Memory B cell (primary cell): ENCODE data around the gene ZNF805.
A peak's percentile ranks its signal among the peaks of the same experiment; 100 is the strongest.
"Not testable (repeated sequence)": the region's sequence is repeated elsewhere in the genome, so short reads cannot be mapped to it uniquely, and the experiment has no call there.

ENCODE experiments used
- ATAC-seq: fragments of 150-1000 bp; cut with Tn5 transposase; 2 replicates; pipeline ENCODE4 v1.10.0; 2021; ENCODE audit warnings: low read depth, mild to moderate bottlenecking, moderate library complexity
- DNase-seq, 2 donors: peaks; one replicate each; pipeline ENCODE4 v3.0.0; 2022; ENCODE audit warnings: low spot score in 2 of 2
- H3K27ac Mint-ChIP-seq: one replicate; pipeline ENCODE4 v1.8.0; 2022; ENCODE audit warnings: mild to moderate bottlenecking, moderate library complexity, mixed read lengths
- H3K27me3 Mint-ChIP-seq: one replicate; pipeline ENCODE4 v1.8.0; 2022; ENCODE audit warnings: mixed read lengths
- H3K36me3 Mint-ChIP-seq: one replicate; pipeline ENCODE4 v1.8.0; 2022; ENCODE audit warnings: mild to moderate bottlenecking, mixed read lengths
- H3K4me1 Mint-ChIP-seq: one replicate; pipeline ENCODE4 v1.8.0; 2022; ENCODE audit warnings: mixed read lengths
- H3K4me3 Mint-ChIP-seq: one replicate; pipeline ENCODE4 v1.8.0; 2022; ENCODE audit warnings: mild to moderate bottlenecking, moderate library complexity, mixed read lengths
- H3K9me3 Mint-ChIP-seq: one replicate; pipeline ENCODE4 v1.8.0; 2022; ENCODE audit warnings: mixed read lengths

ZNF805 gene

GRCh38 chr19:57240311-57241090, at the start of gene ZNF805:
TSS of gene ZNF805 (plus strand) at chr19:57240632. CDS start at chr19:57240892, 260 bp downstream.
- no peaks in the 10 kb centered on the region for H3K27me3 Mint-ChIP-seq
- H3K36me3 Mint-ChIP-seq, result peaks cover 10% of the 10 kb centered on the region

DNA sequence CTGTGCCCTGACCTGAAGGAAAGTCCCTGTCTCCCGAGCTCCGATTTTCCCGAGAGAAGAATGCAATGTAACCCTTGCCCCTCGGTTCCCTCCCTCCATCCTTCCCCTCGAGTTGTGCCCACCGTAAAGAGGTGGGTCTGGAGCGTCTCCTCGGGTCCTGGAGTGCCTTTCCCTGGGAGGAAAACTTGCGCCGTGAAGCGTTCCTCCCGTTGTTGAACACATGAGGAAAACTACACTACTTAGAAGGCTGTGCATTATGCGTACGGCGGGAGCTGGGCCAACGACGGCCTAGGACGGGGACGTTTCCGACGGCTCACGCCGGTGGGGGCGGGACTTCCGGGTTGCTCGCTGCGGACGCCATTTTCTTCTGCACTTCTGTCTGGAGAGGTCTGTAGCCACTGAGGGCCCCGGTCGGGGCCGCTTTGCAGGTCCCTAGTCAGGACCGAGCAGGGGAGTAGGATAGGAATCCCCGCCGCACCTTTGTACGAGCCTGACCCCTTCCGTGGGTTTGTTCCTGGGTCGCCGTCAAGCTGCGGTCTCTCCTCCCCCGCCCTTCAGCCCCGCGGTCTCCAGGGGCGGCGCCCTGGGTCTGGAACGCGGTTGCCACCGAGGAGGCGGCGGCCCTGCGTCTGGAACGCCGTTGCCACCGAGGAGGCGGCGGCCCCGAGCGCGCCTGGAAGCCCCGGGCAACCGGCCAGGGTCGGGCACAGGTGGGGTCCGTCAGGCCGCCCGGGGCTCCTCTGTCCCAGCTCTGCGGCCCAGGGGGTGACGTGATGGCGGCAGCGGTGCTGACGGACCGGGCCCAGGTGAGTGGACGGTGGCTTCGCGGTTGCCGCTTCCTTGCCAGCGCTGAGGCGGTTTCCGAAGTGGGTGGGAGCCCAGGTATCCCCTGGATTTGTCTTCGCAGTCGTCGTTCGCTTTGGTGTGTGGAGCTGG, 49.0 kb upstream of the ZNF805 start, which contains the start of gene ZNF264:
TSS of gene ZNF264 (plus strand) at position 360 of the 936 bp plus-strand sequence. CDS start at position 774, 414 bp downstream.
- H3K36me3 Mint-ChIP-seq, result peaks cover 42% of the 10 kb centered on the region
- H3K27me3 Mint-ChIP-seq, result peaks cover 7% of the 10 kb centered on the region
- ATAC-seq (peak; percentile 98), DNase-seq (peak; percentile 83 to 86)
- peaks cover 14% of the 10 kb centered on the region for H3K9me3 Mint-ChIP-seq
- peak within 1 kb of the TSS; percentile 95 for H3K4me3 Mint-ChIP-seq
- peaks cover 25% of the 10 kb centered on the region for H3K4me1 Mint-ChIP-seq
- H3K27ac Mint-ChIP-seq, result peak within 1 kb of the TSS; percentile 93

More at GRCh38 chr19:57240311-57241090, at the start of gene ZNF805:
- H3K27ac Mint-ChIP-seq, result peak within 1 kb of the TSS; percentile 91
- peaks cover 21% of the 10 kb centered on the region for H3K4me1 Mint-ChIP-seq
- H3K4me3 Mint-ChIP-seq, result peak within 1 kb of the TSS; percentile 80
- peak; percentile 91 to 92 for DNase-seq
- H3K9me3 Mint-ChIP-seq, result no peaks in the 10 kb centered on the region
- peak; percentile 93 for ATAC-seq

GRCh38 chr19:57192077-57192420, 48.4 kb upstream of the ZNF805 start:
- H3K4me3 Mint-ChIP-seq, result peak overlapping the region; percentile 95
- peaks cover 48% of the 10 kb centered on the region for H3K36me3 Mint-ChIP-seq
- ATAC-seq, result no peak
- peaks cover 29% of the 10 kb centered on the region for H3K4me1 Mint-ChIP-seq
- DNase-seq, result no peak
- H3K9me3 Mint-ChIP-seq, result peaks cover 14% of the 10 kb centered on the region
- H3K27me3 Mint-ChIP-seq, result peaks cover 7% of the 10 kb centered on the region
- peak overlapping the region; percentile 93 for H3K27ac Mint-ChIP-seq

DNA sequence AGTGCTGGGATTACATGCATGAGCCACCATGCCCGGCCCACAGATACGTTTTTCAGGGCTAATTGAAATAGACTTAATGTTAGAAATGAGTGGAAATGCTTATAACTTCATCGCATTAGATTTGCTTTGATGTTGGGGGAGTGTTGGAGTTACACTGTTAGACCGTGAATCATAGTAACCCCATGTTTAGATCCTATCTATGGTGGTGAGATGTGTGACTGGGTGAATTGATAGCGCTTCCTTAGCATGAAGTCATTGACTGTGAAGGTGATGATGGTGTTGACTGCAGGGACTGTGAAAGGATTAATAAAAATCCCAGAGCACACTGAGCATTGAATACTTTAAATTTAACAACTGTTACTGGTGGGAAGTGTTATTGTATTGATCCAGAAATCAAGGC, 47.4 kb upstream of the ZNF805 start:
- H3K9me3 Mint-ChIP-seq, result peaks cover 10% of the 10 kb centered on the region
- DNase-seq, result no peak
- H3K36me3 Mint-ChIP-seq, result peaks cover 50% of the 10 kb centered on the region
- peaks cover 29% of the 10 kb centered on the region for H3K4me1 Mint-ChIP-seq
- H3K27me3 Mint-ChIP-seq, result peaks cover 3% of the 10 kb centered on the region
- no peak overlapping the region for H3K27ac Mint-ChIP-seq
- no peak for ATAC-seq
- H3K4me3 Mint-ChIP-seq, result peak overlapping the region; percentile 95

DNA sequence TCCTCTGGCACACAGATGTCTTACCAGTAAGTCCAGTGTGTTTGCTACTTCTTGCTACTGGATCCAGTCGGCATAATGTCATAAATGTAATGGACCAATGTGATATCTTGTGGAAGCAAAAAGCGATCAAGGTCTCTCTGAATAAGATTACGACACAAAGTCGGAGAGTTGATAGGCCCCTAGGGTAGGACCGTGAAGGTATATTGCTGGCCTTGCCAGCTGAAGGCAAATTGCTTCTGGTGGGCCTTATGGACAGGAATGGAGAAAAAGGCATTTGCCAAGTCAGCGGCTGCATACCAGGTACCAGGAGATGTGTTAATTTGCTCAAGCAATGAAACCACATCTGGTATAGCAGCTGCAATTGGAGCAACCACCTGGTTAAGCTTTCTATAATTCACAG, 42.6 kb upstream of the ZNF805 start:
- not testable (repeated sequence) for H3K27me3 Mint-ChIP-seq, H3K27ac Mint-ChIP-seq, ATAC-seq, H3K4me3 Mint-ChIP-seq, H3K9me3 Mint-ChIP-seq, DNase-seq
- Mint-ChIP-seq H3K4me1 (peaks cover 23% of the 10 kb centered on the region), H3K36me3 (peaks cover 54% of the 10 kb centered on the region)

GRCh38 chr19:57202160-57202559, 38.3 kb upstream of the ZNF805 start:
- peaks cover 46% of the 10 kb centered on the region for H3K36me3 Mint-ChIP-seq
- no peak for DNase-seq
- ATAC-seq, result no peak
- H3K27me3 Mint-ChIP-seq, result no peaks in the 10 kb centered on the region
- peaks cover 2% of the 10 kb centered on the region for H3K9me3 Mint-ChIP-seq
- no peak overlapping the region for H3K27ac Mint-ChIP-seq
- H3K4me1 Mint-ChIP-seq, result peaks cover 12% of the 10 kb centered on the region
- no peak overlapping the region for H3K4me3 Mint-ChIP-seq

- H3K9me3 Mint-ChIP-seq, result peaks cover 9% of the 10 kb centered on the region
Observed at GRCh38 chr19:57210381-57210780, 30.1 kb upstream of the ZNF805 start.

DNA sequence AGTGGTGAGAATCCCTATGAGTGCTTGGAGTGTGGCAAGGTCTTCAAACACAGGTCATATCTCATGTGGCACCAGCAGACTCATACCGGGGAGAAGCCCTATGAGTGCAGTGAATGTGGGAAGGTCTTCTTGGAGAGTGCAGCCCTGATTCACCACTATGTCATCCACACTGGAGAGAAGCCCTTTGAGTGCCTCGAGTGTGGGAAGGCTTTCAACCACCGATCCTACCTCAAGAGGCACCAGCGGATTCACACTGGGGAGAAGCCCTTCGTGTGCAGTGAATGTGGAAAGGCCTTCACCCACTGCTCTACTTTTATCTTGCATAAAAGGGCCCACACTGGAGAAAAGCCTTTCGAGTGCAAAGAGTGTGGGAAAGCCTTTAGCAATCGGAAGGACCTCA, 28.3 kb upstream of the ZNF805 start:
- peaks cover 5% of the 10 kb centered on the region for H3K4me1 Mint-ChIP-seq
- no peak overlapping the region for H3K27ac Mint-ChIP-seq
- DNase-seq (no peak), ATAC-seq (no peak)
- H3K4me3 Mint-ChIP-seq, result no peak overlapping the region
- H3K27me3 Mint-ChIP-seq, result no peaks in the 10 kb centered on the region
- H3K9me3 Mint-ChIP-seq, result peaks cover 10% of the 10 kb centered on the region
- peaks cover 49% of the 10 kb centered on the region for H3K36me3 Mint-ChIP-seq

More at GRCh38 chr19:57210381-57210780, 30.1 kb upstream of the ZNF805 start:
- ATAC-seq (no peak), DNase-seq (no peak)
- H3K27me3 Mint-ChIP-seq, result no peaks in the 10 kb centered on the region
- H3K27ac Mint-ChIP-seq, result no peak overlapping the region
- no peak overlapping the region for H3K4me3 Mint-ChIP-seq
- H3K4me1 Mint-ChIP-seq, result peaks cover 5% of the 10 kb centered on the region
- H3K36me3 Mint-ChIP-seq, result peaks cover 54% of the 10 kb centered on the region

DNA sequence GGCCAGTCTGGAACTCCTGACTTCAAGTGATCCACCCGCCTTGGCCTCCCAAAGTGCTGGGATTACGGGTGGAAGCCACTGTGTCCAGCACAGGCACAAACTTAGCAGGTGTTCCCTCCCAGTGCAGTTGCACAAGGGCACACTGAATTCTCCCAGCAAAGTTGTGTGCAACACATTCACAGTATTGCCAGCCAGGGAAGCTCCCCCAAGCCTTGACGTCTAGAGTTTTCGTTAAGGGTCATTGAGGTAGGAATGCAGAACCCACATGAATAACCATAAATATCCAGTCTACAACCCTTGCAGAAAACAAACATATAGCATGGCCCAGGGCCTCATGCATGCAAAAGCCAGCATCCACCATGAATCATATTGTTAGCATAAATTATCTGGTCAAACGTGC, 12.9 kb upstream of the ZNF805 start:
- DNase-seq, result no peak
- peaks cover 2% of the 10 kb centered on the region for H3K36me3 Mint-ChIP-seq
- no peak overlapping the region for H3K27ac Mint-ChIP-seq
- peaks cover 3% of the 10 kb centered on the region for H3K4me1 Mint-ChIP-seq
- H3K27me3 Mint-ChIP-seq, result no peaks in the 10 kb centered on the region
- H3K9me3 Mint-ChIP-seq, result no peaks in the 10 kb centered on the region
- no peak overlapping the region for H3K4me3 Mint-ChIP-seq
- ATAC-seq, result no peak

GRCh38 chr19:57231686-57232085, 8.7 kb upstream of the ZNF805 start:
- H3K27me3 Mint-ChIP-seq, result no peaks in the 10 kb centered on the region

GRCh38 chr19:57233207-57233606, 7.2 kb upstream of the ZNF805 start:
- Mint-ChIP-seq H3K27ac (no peak overlapping the region), H3K4me3 (no peak overlapping the region), H3K9me3 (no peaks in the 10 kb centered on the region), H3K27me3 (no peaks in the 10 kb centered on the region), H3K4me1 (peaks cover 9% of the 10 kb centered on the region), H3K36me3 (peaks cover 2% of the 10 kb centered on the region)
- ATAC-seq (no peak), DNase-seq (no peak)

More at GRCh38 chr19:57231686-57232085, 8.7 kb upstream of the ZNF805 start:
- no peak overlapping the region for H3K4me3 Mint-ChIP-seq
- H3K36me3 Mint-ChIP-seq, result peaks cover 2% of the 10 kb centered on the region
- no peak for DNase-seq
- H3K4me1 Mint-ChIP-seq, result peaks cover 9% of the 10 kb centered on the region
- no peak overlapping the region for H3K27ac Mint-ChIP-seq
- H3K9me3 Mint-ChIP-seq, result no peaks in the 10 kb centered on the region
- no peak for ATAC-seq

DNA sequence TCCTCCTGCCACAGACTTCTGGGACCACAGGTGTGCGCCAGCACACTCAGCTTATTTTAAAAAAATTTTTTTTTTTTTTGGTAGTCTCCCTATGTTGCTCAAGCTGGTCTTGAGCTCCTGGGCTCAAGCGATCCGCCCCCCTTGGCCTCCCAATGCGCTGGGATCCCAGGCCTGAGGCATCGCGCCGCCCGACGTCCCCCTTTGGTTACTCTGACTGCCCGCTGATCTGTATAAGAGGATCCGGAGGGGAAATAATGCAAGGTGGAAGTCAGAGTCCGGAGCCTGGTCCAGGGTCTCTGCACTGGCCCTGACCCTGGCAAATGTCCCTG, 486 bp upstream of the ZNF805 start:
- Mint-ChIP-seq H3K36me3 (peaks cover 6% of the 10 kb centered on the region), H3K27ac (peak overlapping the region; percentile 91), H3K9me3 (no peaks in the 10 kb centered on the region), H3K4me1 (peaks cover 18% of the 10 kb centered on the region), H3K4me3 (peak overlapping the region; percentile 80), H3K27me3 (no peaks in the 10 kb centered on the region)
- DNase-seq (no peak), ATAC-seq (peak; percentile 1)

GRCh38 chr19:57241176-57241575, 744 bp downstream of the ZNF805 start:
- peak overlapping the region; percentile 80 for H3K4me3 Mint-ChIP-seq
- DNase-seq, result no peak
- H3K9me3 Mint-ChIP-seq, result no peaks in the 10 kb centered on the region
- H3K4me1 Mint-ChIP-seq, result peaks cover 21% of the 10 kb centered on the region
- no peaks in the 10 kb centered on the region for H3K27me3 Mint-ChIP-seq
- peaks cover 13% of the 10 kb centered on the region for H3K36me3 Mint-ChIP-seq
- no peak for ATAC-seq
- peak overlapping the region; percentile 91 for H3K27ac Mint-ChIP-seq

DNA sequence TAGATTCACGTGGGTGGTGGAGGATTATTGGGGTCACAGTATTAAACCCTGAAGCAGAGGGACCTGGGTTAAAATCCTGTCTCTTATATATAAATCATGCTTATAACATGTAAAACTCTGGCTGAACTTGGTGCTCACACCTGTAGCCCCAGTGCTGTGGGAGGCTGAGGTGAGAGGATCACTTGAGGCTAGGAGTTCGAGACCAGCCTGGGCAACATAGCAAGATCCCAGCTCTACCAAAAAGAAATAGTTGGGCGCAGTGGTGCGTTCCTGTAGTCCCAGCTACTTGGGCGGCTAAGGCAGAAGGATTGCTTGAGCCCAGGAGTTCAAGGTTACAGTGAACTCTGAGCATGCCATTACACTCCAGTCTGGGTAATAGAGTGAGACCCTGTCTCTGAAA, 2.4 kb downstream of the ZNF805 start:
- Mint-ChIP-seq H3K36me3 (peaks cover 19% of the 10 kb centered on the region), H3K9me3 (no peaks in the 10 kb centered on the region), H3K27ac (peak overlapping the region; percentile 8), H3K4me3 (no peak overlapping the region), H3K4me1 (peaks cover 21% of the 10 kb centered on the region), H3K27me3 (no peaks in the 10 kb centered on the region)
- ATAC-seq (no peak), DNase-seq (no peak)
